Pancreas (tissue), 10 donors: Measurements from ENCODE around the gene DCP2. TPM values are rescaled to one million over a fixed set of nuclear protein-coding genes. Genes with fewer than 3 reads are reported as not detected.
A peak's percentile ranks its signal among the peaks of the same experiment; 100 is the strongest.

ENCODE experiments used
- ATAC-seq, 4 donors: fragments of 200-7000 bp; cut with Tn5 transposase; one replicate each; pipeline versions ENCODE4 v1.8.0 to v1.9.1; 2020; ENCODE audit warnings: mild to moderate bottlenecking in 4 of 4, moderate library complexity in 4 of 4
- DNase-seq, 6 donors: peaks; one replicate each; pipeline ENCODE4 v3.0.0-alpha.2; 2020
- FAIRE-seq: peaks from 2 replicates; lab custom pipeline; 2012; peaks lifted over from hg19 to GRCh38; lab: Jason Lieb, UNC
- H3K27ac ChIP-seq, 4 donors: fragments of 200-600 bp; sonication (generic); 1 replicate in 3 of 4; 2 replicates in 1 of 4; pipeline versions ENCODE4 v1.5.0 to v1.8.0; 2020
- H3K27me3 ChIP-seq, 4 donors: fragments of 200-600 bp; one replicate each; pipeline ENCODE4 v1.8.0; 2021
- H3K36me3 ChIP-seq, 3 donors: fragments of 200-600 bp; sonication (generic) in 1 of 3; one replicate each; pipeline versions ENCODE4 v1.5.0 to v1.8.0; 2020 to 2021
- H3K4me1 ChIP-seq, 3 donors: fragments of 200-600 bp; one replicate each; pipeline ENCODE4 v1.8.0; 2021
- H3K4me3 ChIP-seq, 4 donors: fragments of 200-600 bp; sonication (generic) in 2 of 4; one replicate each; pipeline versions ENCODE4 v1.5.0 to v1.8.0; 2020 to 2021
- H3K9me3 ChIP-seq, 4 donors: fragments of 200-600 bp; one replicate each; pipeline ENCODE4 v1.8.0; 2021
- WGBS, 2 donors: extraction: QIAGEN DNeasy Blood & Tissue Kit; methylation state at CpG; one replicate each; pipeline ENCODE4 v1.1.7; 2013; 5-methylcytosine and 5-hydroxymethylcytosine counted together
- intact Hi-C, 3 donors: fragments of 100-400 bp; cut with DNase I; formaldehyde crosslinking; loops; one replicate each; pipeline versions ENCODE4 v1.11.1 to v1.14.2; 2022
- polyA plus RNA-seq, 2 donors: library from polyadenylated mRNA; stranded (reverse); fragments of 200-250 nt; gene quantifications; one replicate each; pipeline ENCODE4 v1.2.3, GENCODE V29; 2013
- total RNA-seq, 6 donors: library from RNA; stranded (reverse); fragmentation: NEBNext Ultra II Directional in 4 of 6; extraction: Animal tissue kit (Norgen Biotek cat#: 25700) in 4 of 6; gene quantifications; one replicate each; pipeline versions ENCODE4 v1.2.1 to v1.2.4, GENCODE V29; 2021 to 2023
- TF ChIP-seq, protein P1 (sequence below), 4 donors: fragments of 200-600 bp; sonication (generic) in 3 of 4; IDR thresholded peaks; one replicate each; pipeline versions ENCODE4 v1.5.0 to v1.8.0; 2021; ENCODE audit warnings: antibody characterized with exemption in 4 of 4
- donor health status: healthy with polysubstance abuse.
- donor health status: DM: no; HTN: no; CAD: no; lungs with moderate emphysema.
- donor health status: DM: no; HTN: no; CAD: no.
- donor health status: control.
- donor health status: control.
- donor health status: Bipolar disorder and iron deficiency.
- donor health status: DM: yes; HTN: yes; CAD: no.
- donor health status: DM: no; HTN: no; CAD: no.
- donor health status: DM: no; HTN: no; CAD: no.
- donor health status: DM: yes; HTN: yes; CAD: no.

Gene DCP2
- total RNA-seq (10 to 100 TPM in 5 of 6 donors, 1 to 10 TPM in 1; 9.6 to 28.3 (median 14.4) TPM), polyA plus RNA-seq (1 to 10 TPM; 2.7 to 4.8 TPM)

DNA sequence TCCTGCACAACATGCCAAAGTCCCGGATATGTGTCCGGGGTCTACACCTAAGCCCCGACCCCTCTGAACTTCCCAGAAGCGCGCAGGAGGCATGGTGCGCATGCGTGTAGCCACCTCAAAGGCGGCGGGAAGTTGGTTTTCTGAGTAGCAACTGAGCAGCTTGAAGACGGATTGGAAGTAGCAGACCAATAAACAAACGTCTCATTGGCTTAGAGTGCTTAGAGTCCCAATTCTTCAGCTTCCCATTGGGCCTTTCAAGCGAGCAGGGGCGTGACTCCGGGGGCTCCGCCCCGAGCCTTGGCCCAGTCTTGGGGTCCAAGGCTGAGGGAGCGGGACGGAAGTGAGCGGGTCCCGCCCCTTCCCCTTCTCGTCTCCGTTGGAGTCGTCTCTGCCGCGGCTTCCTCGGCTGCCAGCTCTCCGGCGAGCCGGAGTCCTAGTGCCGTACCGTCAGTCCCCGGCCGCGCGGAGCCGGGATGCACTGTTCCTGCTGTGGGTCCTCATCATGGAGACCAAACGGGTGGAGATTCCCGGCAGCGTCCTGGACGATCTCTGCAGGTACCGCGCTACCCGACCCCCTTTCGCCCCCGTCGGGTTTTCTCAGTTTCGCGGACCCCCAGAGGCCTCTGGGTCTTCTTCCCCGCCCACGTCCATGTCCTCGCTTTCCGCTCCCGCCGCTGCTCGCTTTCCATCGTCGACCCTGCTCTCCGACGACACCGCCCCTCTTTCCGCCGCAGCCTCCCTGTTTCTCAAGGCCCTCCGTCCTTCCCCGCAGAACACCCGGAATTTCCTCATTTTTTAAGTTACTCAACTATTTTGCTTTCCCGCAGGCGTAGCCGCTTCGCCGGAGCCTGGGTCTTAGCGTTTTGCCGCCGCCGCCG lies at the start of gene DCP2:
TSS of gene DCP2 (plus strand) at position 367 of the 878 bp plus-strand sequence. CDS start at position 503, 136 bp downstream.
- Histone ChIP-seq H3K4me1 (peaks cover 0 to 13% (median 11%) of the 10 kb centered on the region in 3 donors), H3K36me3 (no peaks in the 10 kb centered on the region), H3K27me3 (no peaks in the 10 kb centered on the region), H3K9me3 (no peaks in the 10 kb centered on the region), H3K27ac (peak within 1 kb of the TSS; percentile 55 to 87 (median 72)), H3K4me3 (peak within 1 kb of the TSS; percentile 58 to 88 (median 80))
- peak; percentile 82 for FAIRE-seq
- TF ChIP-seq, protein P1, sequence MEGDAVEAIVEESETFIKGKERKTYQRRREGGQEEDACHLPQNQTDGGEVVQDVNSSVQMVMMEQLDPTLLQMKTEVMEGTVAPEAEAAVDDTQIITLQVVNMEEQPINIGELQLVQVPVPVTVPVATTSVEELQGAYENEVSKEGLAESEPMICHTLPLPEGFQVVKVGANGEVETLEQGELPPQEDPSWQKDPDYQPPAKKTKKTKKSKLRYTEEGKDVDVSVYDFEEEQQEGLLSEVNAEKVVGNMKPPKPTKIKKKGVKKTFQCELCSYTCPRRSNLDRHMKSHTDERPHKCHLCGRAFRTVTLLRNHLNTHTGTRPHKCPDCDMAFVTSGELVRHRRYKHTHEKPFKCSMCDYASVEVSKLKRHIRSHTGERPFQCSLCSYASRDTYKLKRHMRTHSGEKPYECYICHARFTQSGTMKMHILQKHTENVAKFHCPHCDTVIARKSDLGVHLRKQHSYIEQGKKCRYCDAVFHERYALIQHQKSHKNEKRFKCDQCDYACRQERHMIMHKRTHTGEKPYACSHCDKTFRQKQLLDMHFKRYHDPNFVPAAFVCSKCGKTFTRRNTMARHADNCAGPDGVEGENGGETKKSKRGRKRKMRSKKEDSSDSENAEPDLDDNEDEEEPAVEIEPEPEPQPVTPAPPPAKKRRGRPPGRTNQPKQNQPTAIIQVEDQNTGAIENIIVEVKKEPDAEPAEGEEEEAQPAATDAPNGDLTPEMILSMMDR (IDR thresholded peaks at IDR 0.05) = no peak
- intact Hi-C loops = no loop called here
- peak; percentile 97 to 99 (median 98) for ATAC-seq
- peak; percentile 89 to 94 (median 91) for DNase-seq
- 0% methylated on average over 75 of the region's 75 CpGs for WGBS, 2 donors

DNA sequence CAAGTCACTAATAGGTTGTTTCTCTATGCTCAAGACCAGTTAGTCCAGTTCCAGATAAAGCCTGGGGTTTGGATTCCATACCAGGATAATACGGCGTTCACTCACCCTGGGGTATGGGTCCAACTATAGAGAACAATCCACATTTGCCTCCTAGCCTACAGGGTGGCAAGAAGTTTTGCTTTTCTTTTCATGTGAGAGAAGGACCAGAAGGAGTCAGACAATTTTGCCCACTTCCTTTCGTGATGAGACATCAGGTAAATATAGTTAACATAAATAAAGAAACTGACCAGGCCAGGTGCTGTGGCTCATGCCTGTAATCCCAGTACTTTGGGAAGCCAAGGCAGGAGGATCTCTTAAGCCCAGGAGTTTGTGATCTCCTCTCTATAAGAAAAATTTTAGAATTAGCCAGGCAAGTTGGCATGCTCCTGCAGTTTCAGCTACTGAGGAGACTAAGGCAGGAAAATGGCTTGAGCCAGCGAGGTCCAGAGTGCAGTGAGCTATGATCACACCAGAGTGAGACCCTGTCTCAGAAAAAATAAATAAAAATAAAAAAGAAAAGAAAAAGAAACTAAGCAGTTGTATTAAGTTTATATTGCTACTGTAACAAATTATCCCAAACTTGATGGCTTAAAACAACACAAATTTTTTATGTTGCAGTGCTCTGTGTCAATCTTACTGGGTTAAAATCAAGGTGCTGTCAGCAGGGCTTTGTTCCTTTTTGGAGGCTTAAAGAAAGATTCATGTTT lies 47.1 kb upstream of the DCP2 start:
- intact Hi-C loops = loop anchor here in 1 of 3 donors (10.0 kb wide), 1 partner anchor 375 kb away; no protein-coding TSS in a partner anchor
- Histone ChIP-seq H3K27ac (no peak overlapping the region), H3K9me3 (no peaks in the 10 kb centered on the region), H3K4me1 (no peaks in the 10 kb centered on the region), H3K27me3 (no peaks in the 10 kb centered on the region), H3K4me3 (no peak overlapping the region), H3K36me3 (no peaks in the 10 kb centered on the region)
- ATAC-seq = no peak
- TF ChIP-seq, protein P1 (IDR thresholded peaks at IDR 0.05) = no peak
- no peak for FAIRE-seq
- no peak for DNase-seq
- 89 to 97% methylated on average over 4 of the region's 4 CpGs for WGBS, 2 donors

DNA sequence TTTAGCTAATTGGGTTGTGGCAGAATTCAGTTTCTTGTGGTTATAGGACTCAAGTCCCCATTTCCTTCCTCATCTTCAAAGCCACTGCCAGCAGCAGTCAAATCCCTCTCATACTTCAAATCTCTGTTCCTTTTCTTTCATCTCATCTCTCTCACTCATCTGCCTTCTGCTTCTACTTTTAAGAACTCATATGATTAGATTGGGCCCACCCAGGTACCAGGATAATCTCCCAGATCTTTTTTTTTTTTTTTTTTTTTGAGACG lies 46.6 kb upstream of the DCP2 start:
- DNase-seq (no peak), ATAC-seq (peak in 1 of 4 donors; percentile 37), FAIRE-seq (no peak)
- WGBS, 2 donors = 94% methylated on average over 1 of the region's 1 CpG; no CpG with 5 or more reads in 1 of the 2 donors
- no peaks in the 10 kb centered on the region for H3K36me3 ChIP-seq
- H3K27me3 ChIP-seq = no peaks in the 10 kb centered on the region
- H3K9me3 ChIP-seq = no peaks in the 10 kb centered on the region
- intact Hi-C loops = no loop called here
- TF ChIP-seq, protein P1 (IDR thresholded peaks at IDR 0.05) = no peak
- no peak overlapping the region for H3K4me3 ChIP-seq
- H3K4me1 ChIP-seq = no peaks in the 10 kb centered on the region
- H3K27ac ChIP-seq = no peak overlapping the region

DNA sequence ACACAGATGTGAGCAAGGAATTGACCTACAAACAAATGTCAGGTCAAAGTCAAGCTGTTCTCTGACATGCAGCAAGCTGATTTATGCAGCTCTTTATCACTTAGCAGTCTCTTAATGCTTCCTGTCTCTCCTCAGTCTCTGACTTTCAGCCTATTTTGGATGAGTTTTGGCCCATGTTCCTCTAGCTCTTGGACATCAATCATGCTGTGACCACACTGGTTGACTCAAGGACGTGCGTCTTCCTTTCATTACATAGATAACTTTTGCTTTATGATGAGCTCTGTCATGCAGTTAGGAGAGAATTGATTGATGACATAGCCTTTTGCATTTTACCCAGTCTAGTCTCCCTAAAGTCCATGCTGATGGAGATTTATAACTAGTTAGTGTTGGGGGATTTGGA lies 45.1 kb upstream of the DCP2 start:
- no peak overlapping the region for H3K27ac ChIP-seq
- no peak for ATAC-seq
- H3K9me3 ChIP-seq = no peaks in the 10 kb centered on the region
- no peaks in the 10 kb centered on the region for H3K27me3 ChIP-seq
- 74 to 91% methylated on average over 2 of the region's 2 CpGs for WGBS, 2 donors
- no peak for DNase-seq
- no peaks in the 10 kb centered on the region for H3K4me1 ChIP-seq
- H3K36me3 ChIP-seq = no peaks in the 10 kb centered on the region
- TF ChIP-seq, protein P1 (IDR thresholded peaks at IDR 0.05) = no peak
- no peak overlapping the region for H3K4me3 ChIP-seq
- intact Hi-C loops = no loop called here
- no peak for FAIRE-seq
